Measurements from ENCODE around the gene ACP2.

Gene ACP2

GRCh38 chr11:47269002-47269828 lies 20.6 kb upstream of the ACP2 start:
- DNase-seq (ENCODE audit: low read depth in 1 of 2, low spot score in 1 of 2): peak; percentile 74 to 85

- no peak for DNase-seq (ENCODE audit: low read depth in 1 of 2, low spot score in 1 of 2)
These were observed 19.9 kb upstream of the ACP2 start for GRCh38 chr11:47268448-47269001.

- no peak for DNase-seq (ENCODE audit: low read depth in 1 of 2, low spot score in 1 of 2)
These were observed 19.3 kb upstream of the ACP2 start for GRCh38 chr11:47267876-47268275.

GRCh38 chr11:47264521-47264920 lies 15.9 kb upstream of the ACP2 start:
- no peak for DNase-seq (ENCODE audit: low read depth in 1 of 2, low spot score in 1 of 2)

- DNase-seq (ENCODE audit: low read depth in 1 of 2, low spot score in 1 of 2): no peak
These were observed 15.5 kb upstream of the ACP2 start for GRCh38 chr11:47264119-47264518.

- no peak for DNase-seq (ENCODE audit: low read depth in 1 of 2, low spot score in 1 of 2)
These were observed 12.7 kb upstream of the ACP2 start for GRCh38 chr11:47261291-47261800.

GRCh38 chr11:47260366-47260765 lies 11.8 kb upstream of the ACP2 start:
- no peak for DNase-seq (ENCODE audit: low read depth in 1 of 2, low spot score in 1 of 2)

GRCh38 chr11:47259232-47259977 lies 10.8 kb upstream of the ACP2 start:
- no peak for DNase-seq (ENCODE audit: low read depth in 1 of 2, low spot score in 1 of 2)

GRCh38 chr11:47258317-47258902 lies 9.8 kb upstream of the ACP2 start:
- no peak for DNase-seq (ENCODE audit: low read depth in 1 of 2, low spot score in 1 of 2)

- no peak for DNase-seq (ENCODE audit: low read depth in 1 of 2, low spot score in 1 of 2)
These were observed 9.1 kb upstream of the ACP2 start, which contains the start of gene NR1H3 for GRCh38 chr11:47257517-47258316. TSS of gene NR1H3 (plus strand) at chr11:47257996. CDS start at chr11:47259217, 1,221 bp downstream.

GRCh38 chr11:47257177-47257516 lies 8.5 kb upstream of the ACP2 start:
- no peak for DNase-seq (ENCODE audit: low read depth in 1 of 2, low spot score in 1 of 2)

- DNase-seq (ENCODE audit: low read depth in 1 of 2, low spot score in 1 of 2): no peak
These were observed 7.8 kb upstream of the ACP2 start for GRCh38 chr11:47256374-47256773.

- no peak for DNase-seq (ENCODE audit: low read depth in 1 of 2, low spot score in 1 of 2)
These were observed 5.8 kb upstream of the ACP2 start for GRCh38 chr11:47254386-47254785.

GRCh38 chr11:47253660-47254059 lies 5.0 kb upstream of the ACP2 start:
- no peak for DNase-seq (ENCODE audit: low read depth in 1 of 2, low spot score in 1 of 2)

GRCh38 chr11:47251751-47252150 lies 3.1 kb upstream of the ACP2 start:
- DNase-seq (ENCODE audit: low read depth in 1 of 2, low spot score in 1 of 2): no peak

GRCh38 chr11:47249378-47249715 lies 733 bp upstream of the ACP2 start:
- DNase-seq (ENCODE audit: low read depth in 1 of 2, low spot score in 1 of 2): no peak

- DNase-seq (ENCODE audit: low read depth in 1 of 2, low spot score in 1 of 2): no peak
These were observed 330 bp downstream of the ACP2 start for GRCh38 chr11:47248304-47248663.

GRCh38 chr11:47247502-47247901 lies 1.1 kb downstream of the ACP2 start:
- DNase-seq (ENCODE audit: low read depth in 1 of 2, low spot score in 1 of 2): no peak

GRCh38 chr11:47245611-47246357 lies 2.8 kb downstream of the ACP2 start:
- DNase-seq (ENCODE audit: low read depth in 1 of 2, low spot score in 1 of 2): no peak
